Measurements from ENCODE around the gene LRRC3B.

LRRC3B gene

GRCh38 chr3:26636096-26636727, 13.6 kb downstream of the LRRC3B start:
- H3K36me3 Mint-ChIP-seq (ENCODE audit: low read depth): no peaks in the 10 kb centered on the region
- no peaks in the 10 kb centered on the region for H3K9me3 Mint-ChIP-seq
- no peak for TF ChIP-seq CTCF (IDR thresholded peaks at IDR 0.05; ENCODE audit: unreplicated experiment in 3 of 3)
- no peak overlapping the region for H3K27ac Mint-ChIP-seq
- H3K4me3 Mint-ChIP-seq: no peak overlapping the region
- no peaks in the 10 kb centered on the region for H3K27me3 Mint-ChIP-seq (ENCODE audit: low read depth)
- H3K4me1 Mint-ChIP-seq: peaks cover 2% of the 10 kb centered on the region

GRCh38 chr3:26637698-26638097, 15.1 kb downstream of the LRRC3B start:
- Mint-ChIP-seq H3K9me3 (no peaks in the 10 kb centered on the region), H3K4me3 (no peak overlapping the region), H3K27ac (no peak overlapping the region), H3K36me3 (ENCODE audit: low read depth) (no peaks in the 10 kb centered on the region), H3K27me3 (ENCODE audit: low read depth) (no peaks in the 10 kb centered on the region), H3K4me1 (no peaks in the 10 kb centered on the region)
- TF ChIP-seq CTCF (IDR thresholded peaks at IDR 0.05; ENCODE audit: unreplicated experiment in 3 of 3): no peak

GRCh38 chr3:26638113-26638512, 15.5 kb downstream of the LRRC3B start:
- Mint-ChIP-seq H3K9me3 (no peaks in the 10 kb centered on the region), H3K4me1 (no peaks in the 10 kb centered on the region), H3K36me3 (ENCODE audit: low read depth) (no peaks in the 10 kb centered on the region), H3K27ac (no peak overlapping the region), H3K4me3 (no peak overlapping the region), H3K27me3 (ENCODE audit: low read depth) (no peaks in the 10 kb centered on the region)
- TF ChIP-seq CTCF (IDR thresholded peaks at IDR 0.05; ENCODE audit: unreplicated experiment in 3 of 3): no peak

GRCh38 chr3:26639339-26639738, 16.8 kb downstream of the LRRC3B start:
- H3K27ac Mint-ChIP-seq: no peak overlapping the region
- no peaks in the 10 kb centered on the region for H3K27me3 Mint-ChIP-seq (ENCODE audit: low read depth)
- no peak overlapping the region for H3K4me3 Mint-ChIP-seq
- H3K9me3 Mint-ChIP-seq: no peaks in the 10 kb centered on the region
- H3K4me1 Mint-ChIP-seq: no peaks in the 10 kb centered on the region
- no peaks in the 10 kb centered on the region for H3K36me3 Mint-ChIP-seq (ENCODE audit: low read depth)
- TF ChIP-seq CTCF (IDR thresholded peaks at IDR 0.05; ENCODE audit: unreplicated experiment in 3 of 3): no peak

- Mint-ChIP-seq H3K27ac (peak overlapping the region in 1 of 3 experiments; percentile 36), H3K4me1 (peaks cover 20% of the 10 kb centered on the region), H3K36me3 (ENCODE audit: low read depth) (no peaks in the 10 kb centered on the region), H3K4me3 (no peak overlapping the region), H3K9me3 (no peaks in the 10 kb centered on the region), H3K27me3 (ENCODE audit: low read depth) (no peaks in the 10 kb centered on the region)
- TF ChIP-seq CTCF (IDR thresholded peaks at IDR 0.05; ENCODE audit: unreplicated experiment in 3 of 3): no peak
These were observed 24.5 kb downstream of the LRRC3B start for GRCh38 chr3:26647078-26647477.

GRCh38 chr3:26648461-26648860, 25.9 kb downstream of the LRRC3B start:
- no peaks in the 10 kb centered on the region for H3K36me3 Mint-ChIP-seq (ENCODE audit: low read depth)
- no peak overlapping the region for H3K4me3 Mint-ChIP-seq
- TF ChIP-seq CTCF (IDR thresholded peaks at IDR 0.05; ENCODE audit: unreplicated experiment in 3 of 3): no peak
- H3K27ac Mint-ChIP-seq: peak overlapping the region in 2 of 3 experiments; percentile 58 to 80
- no peaks in the 10 kb centered on the region for H3K9me3 Mint-ChIP-seq
- H3K27me3 Mint-ChIP-seq (ENCODE audit: low read depth): no peaks in the 10 kb centered on the region
- H3K4me1 Mint-ChIP-seq: peaks cover 32% of the 10 kb centered on the region

All from nephron (organoid).